A549 (cell line): ENCODE results near the gene CREB1. TPM values are rescaled to one million over a fixed set of nuclear protein-coding genes. Genes with fewer than 3 reads are reported as not detected.

ENCODE experiments used
- ATAC-seq, 2 experiments: fragments of 200-7000 bp in 1 of 2; fragments of >200 bp in 1 of 2; cut with Nextera tagmentation in 1 of 2; cut with Tn5 transposase in 1 of 2; 3 replicates each; pipeline versions ENCODE4 v1.8.0 to v1.9.1; 2018 to 2020; ENCODE audit warnings: mild to moderate bottlenecking in 1 of 2, moderate library complexity in 1 of 2
- CTCF ChIA-PET: fragments of 300-600 bp; sonication (Branson Sonifier 250); formaldehyde crosslinking; extraction: SDS; loops from one replicate; lab custom pipeline; 2021; ENCODE audit warnings: antibody characterized with exemption, inconsistent platforms; lab: Yijun Ruan, JAX
- POLR2A ChIA-PET: fragments of 350-600 bp; formaldehyde crosslinking; extraction: SDS; loops from one replicate; lab custom pipeline; 2021; ENCODE audit warnings: antibody characterized with exemption, inconsistent platforms; lab: Yijun Ruan, JAX
- DNase-seq, 2 experiments: peaks; one replicate each; pipeline versions ENCODE4 v3.0.0 to v3.0.0-alpha.2; 2011 to 2016; ENCODE audit warnings: low read depth in 1 of 2, low spot score in 1 of 2
- FAIRE-seq: peaks from 2 replicates; lab custom pipeline; 2011; peaks lifted over from hg19 to GRCh38; lab: Jason Lieb, UNC
- H3K27ac ChIP-seq, 2 experiments: fragments of >200 bp; sonication (Bioruptor Twin); formaldehyde crosslinking; 3 replicates each; pipeline ENCODE4 v1.5.1; 2016 to 2017
- H3K4me1 ChIP-seq: fragments of >200 bp; sonication (Bioruptor Twin); formaldehyde crosslinking; 3 replicates; pipeline ENCODE4 v1.6.1; 2016
- H3K4me2 ChIP-seq: fragments of >200 bp; sonication (Bioruptor Twin); formaldehyde crosslinking; 3 replicates; pipeline ENCODE4 v1.6.1; 2016
- H3K4me3 ChIP-seq: fragments of >200 bp; sonication (Bioruptor Twin); formaldehyde crosslinking; 3 replicates; pipeline ENCODE4 v1.5.1; 2016
- H3K9me3 ChIP-seq: fragments of >200 bp; sonication (Bioruptor Twin); formaldehyde crosslinking; 3 replicates; pipeline ENCODE4 v1.6.1; 2016
- CBX8 ChIP-seq: fragments of 200-600 bp; sonication (generic); IDR thresholded peaks from 2 replicates; pipeline ENCODE4 v1.6.1; 2016
- EHMT2 ChIP-seq: fragments of 200-600 bp; sonication (generic); IDR thresholded peaks from 2 replicates; pipeline ENCODE4 v1.6.1; 2016; ENCODE audit warnings: antibody characterized with exemption, low read depth, mild to moderate bottlenecking, moderate library complexity
- ESRRA ChIP-seq: fragments of 150-350 bp; IDR thresholded peaks from 2 replicates; pipeline ENCODE4 v1.6.1; 2014; ENCODE audit warnings: mild to moderate bottlenecking, low read length, borderline replicate concordance
- GATA3 ChIP-seq: IDR thresholded peaks from 2 replicates; pipeline ENCODE4 v1.6.1; 2012; ENCODE audit warnings: borderline replicate concordance
- HDAC2 ChIP-seq: fragments of 200-600 bp; sonication (generic); IDR thresholded peaks from 2 replicates; pipeline ENCODE4 v1.6.1; 2016
- HES2 ChIP-seq: fragments of >200 bp; sonication (Bioruptor Twin); formaldehyde crosslinking; IDR thresholded peaks from 2 replicates; pipeline ENCODE4 v1.6.1; 2016
- MAFK ChIP-seq: fragments of 450-650 bp; IDR thresholded peaks from 2 replicates; pipeline ENCODE4 v1.6.1; 2014; ENCODE audit not compliant: partially characterized antibody
- MYC ChIP-seq: IDR thresholded peaks from 2 replicates; pipeline ENCODE4 v1.6.1; 2012; ENCODE audit warnings: mild to moderate bottlenecking, inconsistent platforms, low read length, improper control_type of control experiment, borderline replicate concordance
- NFE2L2 ChIP-seq: fragments of 150-350 bp; conservative IDR thresholded peaks from 2 replicates; pipeline ENCODE4 v1.6.1; 2014; ENCODE audit warnings: low read length
- NR3C1 ChIP-seq: fragments of >200 bp; sonication (Bioruptor Twin); formaldehyde crosslinking; IDR thresholded peaks from 3 replicates; pipeline ENCODE4 v1.6.1; 2017
- PHF8 ChIP-seq: fragments of 200-600 bp; sonication (generic); IDR thresholded peaks from 2 replicates; pipeline ENCODE4 v1.6.1; 2016; ENCODE audit warnings: low read depth, mild to moderate bottlenecking, antibody characterized with exemption, moderate library complexity, borderline replicate concordance
- RCOR1 ChIP-seq: fragments of 150-350 bp; IDR thresholded peaks from 2 replicates; pipeline ENCODE4 v1.6.1; 2014; ENCODE audit warnings: antibody characterized with exemption, low read length, low read depth
- SMC3 ChIP-seq: fragments of >200 bp; sonication (Bioruptor Twin); formaldehyde crosslinking; IDR thresholded peaks from 3 replicates; pipeline ENCODE4 v1.6.1; 2018; ENCODE audit warnings: inconsistent platforms
- SREBF2 ChIP-seq: fragments of 450-650 bp; IDR thresholded peaks from 2 replicates; pipeline ENCODE4 v1.6.1; 2014; ENCODE audit warnings: mild to moderate bottlenecking, moderate library complexity
- TP53 ChIP-seq: fragments of 250-450 bp; sonication (Bioruptor Pico); IDR thresholded peaks from 2 replicates; pipeline ENCODE4 v1.5.0; 2021; ENCODE audit warnings: mild to moderate bottlenecking, moderate library complexity
- ZC3H11A ChIP-seq: fragments of 450-650 bp; IDR thresholded peaks from 2 replicates; pipeline ENCODE4 v1.6.1; 2014; ENCODE audit warnings: antibody characterized with exemption, mild to moderate bottlenecking
- WGBS: methylation state at CpG from one replicate; pipeline ENCODE4 v1.1.6; 2017; ENCODE audit errors: missing lambda C conversion rate; 5-methylcytosine and 5-hydroxymethylcytosine counted together
- polyA plus RNA-seq, 4 experiments: library from polyadenylated mRNA; depleted of rRNA in 3 of 4; stranded (reverse); fragments of >200 nt; fragmentation: RNase III in 1 of 4; extraction: RNeasy Plus Mini Kit Qiagen cat#74134 plus additional on column Dnase treatment in 1 of 4; gene quantifications; 2 replicates in 3 of 4; 3 replicates in 1 of 4; pipeline ENCODE4 v1.2.3, GENCODE V29; 2011 to 2017
- TF ChIP-seq, protein P1 (sequence below): IDR thresholded peaks from 2 replicates; pipeline ENCODE4 v1.6.1; 2012
- TF ChIP-seq, protein P2 (sequence below): IDR thresholded peaks from 2 replicates; pipeline ENCODE4 v1.6.1; 2012
- TF ChIP-seq, protein P3 (sequence below): fragments of 250-450 bp; sonication (Bioruptor Pico); IDR thresholded peaks from 2 replicates; pipeline ENCODE4 v1.5.0; 2020; ENCODE audit warnings: low read depth, mild to moderate bottlenecking, moderate library complexity

CREB1 gene
- polyA plus RNA-seq, 2 of the 4 experiments (the other 2 are of a cell fraction): 14.3 to 42.5 TPM

DNA sequence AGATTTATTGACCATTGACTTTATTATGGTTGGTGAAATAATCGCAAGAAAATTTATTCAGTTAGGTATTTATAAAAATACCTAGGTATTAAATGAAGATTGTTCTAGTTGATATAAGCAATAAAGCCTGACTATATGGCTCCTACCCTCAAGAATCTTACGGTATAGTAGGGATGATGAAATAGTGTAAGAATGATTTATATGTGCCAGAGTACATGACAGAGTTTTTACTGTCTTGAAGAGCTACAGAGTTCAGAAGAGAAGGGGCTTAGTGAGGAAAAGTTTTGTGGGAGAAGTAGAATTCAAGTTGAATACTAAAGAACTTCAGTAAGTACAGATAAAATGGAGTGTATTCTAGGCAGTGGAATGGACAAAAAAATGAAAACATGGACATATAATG, 9.7 kb downstream of the CREB1 start:
- ChIA-PET POLR2A (interaction anchor here (0.9 kb wide), 1 partner anchor 10 kb away, joined by 4 read pairs; the partner anchor contains the start of gene CREB1), CTCF (interaction anchor here (0.8 to 0.9 kb wide), 3 partner anchors 9 to 86 kb away, joined by 3 read pairs; partner anchors contain the start of gene METTL21A)

GRCh38 chr2:207540431-207540830, 10.7 kb downstream of the CREB1 start:
- H3K27ac ChIP-seq: no peak overlapping the region
- DNase-seq: no peak
- WGBS: 94% methylated on average over 2 of the region's 2 CpGs
- H3K4me3 ChIP-seq: no peak overlapping the region
- no peak for FAIRE-seq
- no peak overlapping the region for H3K4me2 ChIP-seq
- ATAC-seq: no peak; a peak in 1 of 6 replicates
- CTCF ChIA-PET: interaction anchor here (0.7 to 0.9 kb wide), 2 partner anchors 85 to 1619 kb away, joined by 3 read pairs; partner anchors contain the start of gene METTL21A
- H3K9me3 ChIP-seq: no peaks in the 10 kb centered on the region
- POLR2A ChIA-PET: interaction anchor here (1.2 kb wide), 1 partner anchor 11 kb away, joined by 6 read pairs; the partner anchor contains the start of gene CREB1
- H3K4me1 ChIP-seq: 0 out of 3 replicates have a peak, but pooled peaks cover 8% of the 10 kb centered on the region
- TF ChIP-seq MYC (no peak), NR3C1 (no peak), TP53 (CRISPR knock-in tag) (no peak), PHF8 (no peak), GATA3 (no peak), CBX8 (no peak), ESRRA (no peak), SREBF2 (no peak), EHMT2 (no peak), HDAC2 (no peak)
- TF ChIP-seq, protein P1, sequence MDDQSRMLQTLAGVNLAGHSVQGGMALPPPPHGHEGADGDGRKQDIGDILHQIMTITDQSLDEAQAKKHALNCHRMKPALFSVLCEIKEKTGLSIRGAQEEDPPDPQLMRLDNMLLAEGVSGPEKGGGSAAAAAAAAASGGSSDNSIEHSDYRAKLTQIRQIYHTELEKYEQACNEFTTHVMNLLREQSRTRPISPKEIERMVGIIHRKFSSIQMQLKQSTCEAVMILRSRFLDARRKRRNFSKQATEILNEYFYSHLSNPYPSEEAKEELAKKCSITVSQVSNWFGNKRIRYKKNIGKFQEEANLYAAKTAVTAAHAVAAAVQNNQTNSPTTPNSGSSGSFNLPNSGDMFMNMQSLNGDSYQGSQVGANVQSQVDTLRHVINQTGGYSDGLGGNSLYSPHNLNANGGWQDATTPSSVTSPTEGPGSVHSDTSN: no peak
- TF ChIP-seq, protein P2, sequence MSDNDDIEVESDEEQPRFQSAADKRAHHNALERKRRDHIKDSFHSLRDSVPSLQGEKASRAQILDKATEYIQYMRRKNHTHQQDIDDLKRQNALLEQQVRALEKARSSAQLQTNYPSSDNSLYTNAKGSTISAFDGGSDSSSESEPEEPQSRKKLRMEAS: no peak

More for the DNA sequence above, 9.7 kb downstream of the CREB1 start:
- Histone ChIP-seq H3K9me3 (no peaks in the 10 kb centered on the region), H3K4me2 (no peak overlapping the region), H3K4me3 (no peak overlapping the region), H3K4me1 (peaks cover 16% of the 10 kb centered on the region)
- 76% methylated on average over 2 of the region's 2 CpGs for WGBS
- no peak for FAIRE-seq
- no peak for DNase-seq
- ATAC-seq: no peak
- no peak for TF ChIP-seq HES2
- no peak for TF ChIP-seq HDAC2
- TF ChIP-seq RCOR1: no peak
- TF ChIP-seq, all 56 proteins: peak for 0
- H3K27ac ChIP-seq: no peak overlapping the region

GRCh38 chr2:207541933-207542332, 12.2 kb downstream of the CREB1 start:
- TF ChIP-seq SMC3 (no peak), PHF8 (no peak), NFE2L2 (no peak)
- TF ChIP-seq, protein P3, sequence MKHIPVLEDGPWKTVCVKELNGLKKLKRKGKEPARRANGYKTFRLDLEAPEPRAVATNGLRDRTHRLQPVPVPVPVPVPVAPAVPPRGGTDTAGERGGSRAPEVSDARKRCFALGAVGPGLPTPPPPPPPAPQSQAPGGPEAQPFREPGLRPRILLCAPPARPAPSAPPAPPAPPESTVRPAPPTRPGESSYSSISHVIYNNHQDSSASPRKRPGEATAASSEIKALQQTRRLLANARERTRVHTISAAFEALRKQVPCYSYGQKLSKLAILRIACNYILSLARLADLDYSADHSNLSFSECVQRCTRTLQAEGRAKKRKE (CRISPR knock-in tag): no peak
- no peak for DNase-seq
- no peak overlapping the region for H3K4me2 ChIP-seq
- H3K27ac ChIP-seq: no peak overlapping the region
- peaks cover 15% of the 10 kb centered on the region; the same call in 1 of the 3 replicates for H3K4me1 ChIP-seq
- ATAC-seq: no peak
- 91% methylated on average over 2 of the region's 2 CpGs for WGBS
- H3K4me3 ChIP-seq: no peak overlapping the region
- CTCF ChIA-PET: interaction anchor here (0.7 to 0.9 kb wide), 2 partner anchors 11 to 76 kb away, joined by 3 read pairs; no protein-coding TSS in a partner anchor
- no peak for FAIRE-seq
- no peaks in the 10 kb centered on the region for H3K9me3 ChIP-seq
- POLR2A ChIA-PET: no interaction called here

- Histone ChIP-seq H3K27ac (no peak overlapping the region), H3K4me1 (peaks cover 21% of the 10 kb centered on the region; the same call in 1 of the 3 replicates), H3K4me3 (no peak overlapping the region), H3K4me2 (no peak overlapping the region), H3K9me3 (no peaks in the 10 kb centered on the region)
- WGBS: 92% methylated on average over 3 of the region's 3 CpGs
- POLR2A ChIA-PET: interaction anchor here (0.6 kb wide), 1 partner anchor 11 kb away, joined by 3 read pairs; no protein-coding TSS in a partner anchor
- FAIRE-seq (no peak), DNase-seq (no peak), ATAC-seq (no peak)
- CTCF ChIA-PET: interaction anchor here (1.3 kb wide), 1 partner anchor 10 kb away, joined by 3 read pairs; no protein-coding TSS in a partner anchor
- TF ChIP-seq MAFK (peak; percentile 47), ZC3H11A (no peak)
These were observed 13.5 kb downstream of the CREB1 start for GRCh38 chr2:207543272-207543671.
